ENCODE data around the gene KCTD15.

The KCTD15 gene

GRCh38 chr19:33797802-33798671 is 1.4 kb downstream of the KCTD15 start:
- no peak for TF ChIP-seq CTCF (IDR thresholded peaks at IDR 0.05; ENCODE audit: borderline replicate concordance, insufficient read depth, low read depth, low read length)

DNA sequence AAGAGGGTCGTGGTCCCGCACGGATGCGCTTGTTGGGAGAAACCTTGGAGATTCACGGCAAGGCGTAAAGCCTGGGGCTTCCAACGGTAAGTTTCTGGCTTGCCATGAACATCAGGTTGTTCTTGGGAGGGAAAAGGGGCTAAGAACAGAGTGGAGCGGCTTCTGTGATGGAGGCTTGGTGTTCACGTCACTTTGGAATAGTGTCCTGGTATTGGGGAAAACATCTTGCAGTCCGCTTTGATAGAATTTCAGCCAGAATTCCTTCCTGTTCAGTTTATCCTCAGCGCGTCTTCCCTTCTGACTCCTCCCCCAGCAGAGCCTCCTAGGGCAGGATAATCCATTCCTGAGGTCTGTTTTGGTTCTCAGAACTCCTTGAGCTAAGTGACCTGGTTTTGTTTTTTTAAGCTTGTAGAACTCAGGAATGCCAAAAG is 2.0 kb downstream of the KCTD15 start:
- TF ChIP-seq CTCF (IDR thresholded peaks at IDR 0.05; ENCODE audit: borderline replicate concordance, insufficient read depth, low read depth, low read length): no peak
- no peak overlapping the region for H3K4me3 ChIP-seq (ENCODE audit: low read depth, low read length)

More at GRCh38 chr19:33797802-33798671, 1.4 kb downstream of the KCTD15 start:
- no peak overlapping the region for H3K4me3 ChIP-seq (ENCODE audit: low read depth, low read length)

GRCh38 chr19:33799476-33799875 is 2.8 kb downstream of the KCTD15 start:
- no peak overlapping the region for H3K4me3 ChIP-seq (ENCODE audit: low read depth, low read length)
- TF ChIP-seq CTCF (IDR thresholded peaks at IDR 0.05; ENCODE audit: borderline replicate concordance, insufficient read depth, low read depth, low read length): no peak

DNA sequence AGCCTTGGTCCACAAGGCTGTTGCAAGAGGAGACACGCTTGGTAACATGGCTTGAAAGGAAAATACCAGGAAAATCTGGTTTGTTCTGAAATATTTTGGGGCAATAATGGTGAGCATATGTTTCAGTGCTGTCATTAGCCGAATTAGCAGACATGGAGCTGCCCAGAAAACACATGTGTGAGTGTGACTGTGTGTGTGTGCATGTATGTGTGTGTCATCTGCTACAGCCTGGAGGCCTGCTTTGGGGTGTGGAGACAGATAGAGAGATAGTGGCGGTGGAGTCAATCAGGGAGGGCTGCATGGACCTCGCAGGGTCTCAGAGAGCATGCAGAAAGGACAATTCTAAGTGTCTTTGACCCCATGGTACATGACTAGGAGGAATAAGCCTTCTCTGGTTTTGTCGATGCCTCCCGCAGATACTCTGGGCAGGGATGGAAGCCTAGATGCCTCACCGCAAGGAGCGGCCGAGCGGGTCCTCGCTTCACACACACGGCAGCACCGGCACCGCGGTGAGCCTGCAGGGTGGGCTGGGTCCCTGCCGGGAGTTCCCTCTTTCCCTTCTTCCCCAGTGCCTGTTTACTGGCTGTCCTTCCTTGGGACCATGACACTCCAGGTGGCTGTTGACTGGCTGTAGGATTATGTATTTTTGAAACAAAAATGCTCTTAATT is 3.5 kb downstream of the KCTD15 start:
- no peak overlapping the region for H3K4me3 ChIP-seq (ENCODE audit: low read depth, low read length)
- TF ChIP-seq CTCF (IDR thresholded peaks at IDR 0.05; ENCODE audit: borderline replicate concordance, insufficient read depth, low read depth, low read length): no peak

DNA sequence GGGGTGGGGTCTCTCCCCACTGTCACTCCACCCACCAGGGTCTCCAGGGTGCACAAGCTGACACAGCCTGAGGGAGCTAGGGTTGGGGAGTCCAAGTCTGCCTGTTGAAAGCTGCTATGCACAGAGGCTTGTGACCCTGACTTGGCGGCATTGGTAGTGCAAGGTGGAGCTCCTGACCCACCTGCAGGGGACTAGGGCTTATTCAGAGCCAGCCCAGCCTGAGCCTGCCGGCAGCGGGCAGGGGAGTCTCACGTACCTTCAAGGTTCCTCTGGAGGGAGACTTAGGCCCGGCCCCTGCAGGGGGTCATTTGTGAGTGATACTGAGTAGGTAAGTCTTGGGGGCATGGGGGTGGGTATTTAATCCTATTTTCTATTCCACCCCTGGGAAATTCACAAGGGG is 4.7 kb downstream of the KCTD15 start:
- no peak for TF ChIP-seq CTCF (IDR thresholded peaks at IDR 0.05; ENCODE audit: borderline replicate concordance, insufficient read depth, low read depth, low read length)
- H3K4me3 ChIP-seq (ENCODE audit: low read depth, low read length): no peak overlapping the region

DNA sequence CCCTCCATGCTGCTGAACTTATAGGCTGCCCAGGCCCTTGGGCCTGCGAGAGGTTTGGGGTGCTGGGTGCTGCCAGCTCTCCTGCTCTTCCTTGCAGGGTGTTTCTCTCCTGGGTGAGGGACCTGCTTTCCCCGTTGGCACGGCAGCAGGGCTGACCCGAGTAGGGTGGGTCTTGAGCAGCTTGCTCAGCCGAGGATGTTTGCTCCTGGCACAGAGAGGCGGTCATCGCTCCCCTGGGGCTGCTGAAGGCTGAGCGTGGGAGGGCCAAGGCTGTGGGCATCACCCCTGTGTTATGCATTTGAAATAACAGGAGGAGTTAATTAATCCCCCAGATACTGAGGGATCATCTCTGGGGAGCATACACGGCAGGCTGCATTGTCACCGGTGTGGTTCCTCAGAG is 5.3 kb downstream of the KCTD15 start:
- H3K4me3 ChIP-seq (ENCODE audit: low read depth, low read length): no peak overlapping the region
- no peak for TF ChIP-seq CTCF (IDR thresholded peaks at IDR 0.05; ENCODE audit: borderline replicate concordance, insufficient read depth, low read depth, low read length)

All from GM12875 (cell line).